Psoas muscle (tissue), 8 donors: ENCODE measurements around the gene TRAPPC10. TPM values are rescaled to one million over a fixed set of nuclear protein-coding genes. Genes with fewer than 3 reads are reported as not detected.

ENCODE experiments used
- ATAC-seq, 4 donors: fragments of 200-7000 bp; cut with Tn5 transposase; one replicate each; pipeline ENCODE4 v1.9.1; 2020; ENCODE audit warnings: moderate library complexity in 3 of 4, mild to moderate bottlenecking in 2 of 4
- DNase-seq, 2 donors: peaks; one replicate each; pipeline ENCODE4 v3.0.0-alpha.2; 2020
- H3K27ac ChIP-seq: fragments of 200-600 bp; one replicate; pipeline ENCODE4 v1.8.0; 2022
- H3K27me3 ChIP-seq, 3 donors: fragments of 200-600 bp in 1 of 3; one replicate each; pipeline versions ENCODE4 v1.6.1 to v1.8.0; 2013 to 2022; ENCODE audit warnings: low read length in 2 of 3, mild to moderate bottlenecking in 2 of 3, moderate library complexity in 1 of 3; ENCODE audit not compliant: insufficient read depth in 3 of 3
- H3K36me3 ChIP-seq, 2 donors: fragments of 200-600 bp in 1 of 2; one replicate each; pipeline versions ENCODE4 v1.6.1 to v1.8.0; 2013 to 2022; ENCODE audit warnings: low read depth in 1 of 2, mild to moderate bottlenecking in 1 of 2, moderate library complexity in 1 of 2; ENCODE audit not compliant: insufficient read depth in 1 of 2
- H3K4me1 ChIP-seq: fragments of 200-600 bp; one replicate; pipeline ENCODE4 v1.8.0; 2022
- H3K4me3 ChIP-seq: fragments of 200-600 bp; one replicate; pipeline ENCODE4 v1.8.0; 2022; ENCODE audit warnings: mild to moderate bottlenecking
- H3K9me3 ChIP-seq: fragments of 200-600 bp; one replicate; pipeline ENCODE4 v1.8.0; 2022
- CTCF ChIP-seq: fragments of 200-600 bp; IDR thresholded peaks from one replicate; pipeline ENCODE4 v1.8.0; 2022; ENCODE audit warnings: antibody characterized with exemption
- WGBS, 3 donors: extraction: QIAGEN DNeasy Blood & Tissue Kit; methylation state at CpG; one replicate each; pipeline versions ENCODE4 v1.1.6 to v1.1.7; 2013; 5-methylcytosine and 5-hydroxymethylcytosine counted together
- intact Hi-C, 2 donors: fragments of 100-400 bp; cut with DNase I; formaldehyde crosslinking; loops; one replicate each; pipeline versions ENCODE4 v1.11.0 to v1.14.2; 2022
- polyA plus RNA-seq, 3 donors: library from polyadenylated mRNA; stranded (reverse); fragments of 200-250 nt; gene quantifications; one replicate each; pipeline ENCODE4 v1.2.3, GENCODE V29; 2013
- total RNA-seq, 4 donors: library from RNA; stranded (reverse); fragmentation: NEBNext Ultra II Directional in 2 of 4; extraction: Animal tissue kit (Norgen Biotek cat#: 25700) in 2 of 4; gene quantifications; one replicate each; pipeline versions ENCODE4 v1.2.1 to v1.2.4, GENCODE V29; 2021 to 2023
- donor health status: healthy with polysubstance abuse.
- donor health status: DM: no; HTN: no; CAD: no; lungs with moderate emphysema.
- donor health status: Bipolar disorder and iron deficiency.
- donor health status: healthy.
- donor health status: DM: yes; HTN: yes; CAD: no.
- donor health status: DM: no; HTN: no; CAD: no.
- donor health status: DM: no; HTN: no; CAD: no.
- donor health status: DM: yes; HTN: yes; CAD: no.

Gene TRAPPC10
- total and polyA plus RNA-seq, 7 donors = 6.4 to 22.2 (median 20.0) TPM

GRCh38 chr21:44088401-44088780 is 76.3 kb downstream of the TRAPPC10 start:
- ATAC-seq (no peak), DNase-seq (no peak)
- Histone ChIP-seq H3K27me3 (no peaks in the 10 kb centered on the region), H3K4me3 (no peak overlapping the region), H3K9me3 (no peaks in the 10 kb centered on the region), H3K36me3 (peaks cover 4 to 99% of the 10 kb centered on the region in 2 donors), H3K27ac (no peak overlapping the region), H3K4me1 (no peaks in the 10 kb centered on the region)
- intact Hi-C loops = no loop called here
- TF ChIP-seq CTCF = no peak
- WGBS, 3 donors = 94 to 96% (median 94%) methylated on average over 18 of the region's 18 CpGs

- intact Hi-C loops = no loop called here
- DNase-seq (no peak), ATAC-seq (peak in 1 of 4 donors; percentile 11)
- Histone ChIP-seq H3K36me3 (peaks cover 5 to 99% of the 10 kb centered on the region in 2 donors), H3K9me3 (no peaks in the 10 kb centered on the region), H3K27me3 (no peaks in the 10 kb centered on the region), H3K27ac (no peak overlapping the region), H3K4me1 (no peaks in the 10 kb centered on the region), H3K4me3 (no peak overlapping the region)
- TF ChIP-seq CTCF = no peak
- WGBS, 3 donors = 91 to 92% (median 92%) methylated on average over 30 of the region's 30 CpGs
Observed at GRCh38 chr21:44089001-44089911, 77.1 kb downstream of the TRAPPC10 start.

- intact Hi-C loops = no loop called here
- Histone ChIP-seq H3K27ac (no peak overlapping the region), H3K4me3 (no peak overlapping the region), H3K36me3 (peaks cover 9 to 99% of the 10 kb centered on the region in 2 donors), H3K9me3 (no peaks in the 10 kb centered on the region), H3K27me3 (no peaks in the 10 kb centered on the region), H3K4me1 (no peaks in the 10 kb centered on the region)
- no peak for DNase-seq
- no peak for TF ChIP-seq CTCF
- ATAC-seq = no peak
- 86 to 89% (median 87%) methylated on average over 8 of the region's 8 CpGs for WGBS, 3 donors
Observed at GRCh38 chr21:44090325-44090724, 78.2 kb downstream of the TRAPPC10 start.

- intact Hi-C loops = no loop called here
- TF ChIP-seq CTCF = no peak
- no peak for ATAC-seq
Observed at GRCh38 chr21:44092211-44092610, 80.1 kb downstream of the TRAPPC10 start.

More at GRCh38 chr21:44092211-44092610, 80.1 kb downstream of the TRAPPC10 start:
- Histone ChIP-seq H3K36me3 (peaks cover 9 to 83% of the 10 kb centered on the region in 2 donors), H3K9me3 (no peaks in the 10 kb centered on the region), H3K27ac (no peak overlapping the region), H3K4me3 (no peak overlapping the region), H3K4me1 (no peaks in the 10 kb centered on the region), H3K27me3 (no peaks in the 10 kb centered on the region)
- DNase-seq = no peak
- 92 to 94% (median 93%) methylated on average over 9 of the region's 9 CpGs for WGBS, 3 donors
